ENCODE results near the gene LGALS3BP. TPM values are rescaled to one million over a fixed set of nuclear protein-coding genes. Genes with fewer than 3 reads are reported as not detected.

The LGALS3BP gene
- total and polyA plus RNA-seq, 2 of the 4 experiments (the other 2 are of a cell fraction): 33.7 to 273 TPM

GRCh38 chr17:79010304-79010646 lies 30.6 kb upstream of the LGALS3BP start:
- no CpG with 5 or more reads among the region's 7 CpGs for WGBS, 2 experiments (ENCODE audit: extremely low coverage in 2 of 2, insufficient read length in 1 of 2)
- Histone ChIP-seq H4K20me1 (ENCODE audit: insufficient read depth, low read length) (peaks cover 37% of the 10 kb centered on the region), H3K9me1 (ENCODE audit: insufficient read depth, low read length) (peaks cover 21% of the 10 kb centered on the region), H3K36me3 (ENCODE audit: control insufficient read depth, insufficient read depth, low read length) (peaks cover 10% of the 10 kb centered on the region), H3K56ac (ENCODE audit: extremely low read depth, insufficient read depth, low read length) (no peak overlapping the region), H2AFZ (replicated peaks; ENCODE audit: low read length, poor library complexity) (peak overlapping the region; percentile 96), H3K18ac (ENCODE audit: low read depth, low read length) (peak overlapping the region; percentile 78; the same call in 1 of the 2 replicates), H4K5ac (ENCODE audit: low read depth, low read length) (peak overlapping the region; percentile 94), H4K91ac (ENCODE audit: insufficient read depth, low read depth, low read length) (peak overlapping the region; percentile 94), H3K27me3 (ENCODE audit: control insufficient read depth, insufficient read depth, low read length) (no peaks in the 10 kb centered on the region), H3K27ac (ENCODE audit: insufficient read depth, low read length) (peak overlapping the region; percentile 94), H2AK9ac (replicated peaks; ENCODE audit: low read depth, low read length, poor library complexity) (peak overlapping the region; percentile 87), H3K9me3 (ENCODE audit: control insufficient read depth, insufficient read depth, low read length) (no peaks in the 10 kb centered on the region), H2BK120ac (ENCODE audit: low read depth, low read length) (peak overlapping the region; percentile 69), H3K4me3 (ENCODE audit: insufficient read depth, low read depth, low read length) (peak overlapping the region; percentile 67), H3K4me1 (ENCODE audit: control insufficient read depth, insufficient read depth, low read length) (peaks cover 16% of the 10 kb centered on the region), H3K9ac (ENCODE audit: low read depth, low read length) (peak overlapping the region; percentile 93), H3K23ac (ENCODE audit: low read depth, low read length) (0 out of 2 replicates have a peak overlapping the region, but pooled peaks have one; percentile 83), H3K4ac (ENCODE audit: low read depth, low read length) (peak overlapping the region; percentile 97), H3K14ac (replicated peaks; ENCODE audit: low read depth, low read length) (peak overlapping the region; percentile 94), H2AK5ac (ENCODE audit: low read depth, low read length) (peak overlapping the region; percentile 90; the same call in 1 of the 2 replicates), H3K4me2 (ENCODE audit: low read depth, low read length) (peak overlapping the region; percentile 94), H3K79me1 (ENCODE audit: low read depth in 1 of 2, low read length in 2 of 2) (peaks cover 15 to 48% of the 10 kb centered on the region in 2 experiments; a peak in 3 of 4 replicates), H4K8ac (ENCODE audit: low read depth in 2 of 2, low read length in 2 of 2) (peak overlapping the region; percentile 100), H2BK15ac (ENCODE audit: low read depth, low read length) (peak overlapping the region; percentile 21; the same call in 1 of the 3 replicates), H2BK5ac (ENCODE audit: low read depth, low read length, poor library complexity, severe bottlenecking) (peak overlapping the region; percentile 87), H2BK20ac (ENCODE audit: low read depth, low read length) (no peak overlapping the region)
- ChIA-PET CTCF (no interaction called here), POLR2A (ENCODE audit: unreplicated experiment) (no interaction called here)
- no TSS peak for BruUV-seq (replicated peaks)
- dilution Hi-C loops (cut with HindIII; ENCODE audit: low sequenced_read_pairs, unreplicated experiment): no loop called here
- intact Hi-C loops (cut with micrococcal nuclease): no loop called here
- TF ChIP-seq MAZ (IDR thresholded peaks at IDR 0.05; ENCODE audit: borderline replicate concordance, low read depth, low read length): no peak
- TF ChIP-seq SMC3 (IDR thresholded peaks at IDR 0.05; ENCODE audit: low read depth, low read length): no peak
- no peak for TF ChIP-seq RAD21 (IDR thresholded peaks at IDR 0.05; ENCODE audit: low read length)
- TF ChIP-seq RFX5 (IDR thresholded peaks at IDR 0.05; ENCODE audit: low read depth, low read length): no peak
- TF ChIP-seq, protein P1, sequence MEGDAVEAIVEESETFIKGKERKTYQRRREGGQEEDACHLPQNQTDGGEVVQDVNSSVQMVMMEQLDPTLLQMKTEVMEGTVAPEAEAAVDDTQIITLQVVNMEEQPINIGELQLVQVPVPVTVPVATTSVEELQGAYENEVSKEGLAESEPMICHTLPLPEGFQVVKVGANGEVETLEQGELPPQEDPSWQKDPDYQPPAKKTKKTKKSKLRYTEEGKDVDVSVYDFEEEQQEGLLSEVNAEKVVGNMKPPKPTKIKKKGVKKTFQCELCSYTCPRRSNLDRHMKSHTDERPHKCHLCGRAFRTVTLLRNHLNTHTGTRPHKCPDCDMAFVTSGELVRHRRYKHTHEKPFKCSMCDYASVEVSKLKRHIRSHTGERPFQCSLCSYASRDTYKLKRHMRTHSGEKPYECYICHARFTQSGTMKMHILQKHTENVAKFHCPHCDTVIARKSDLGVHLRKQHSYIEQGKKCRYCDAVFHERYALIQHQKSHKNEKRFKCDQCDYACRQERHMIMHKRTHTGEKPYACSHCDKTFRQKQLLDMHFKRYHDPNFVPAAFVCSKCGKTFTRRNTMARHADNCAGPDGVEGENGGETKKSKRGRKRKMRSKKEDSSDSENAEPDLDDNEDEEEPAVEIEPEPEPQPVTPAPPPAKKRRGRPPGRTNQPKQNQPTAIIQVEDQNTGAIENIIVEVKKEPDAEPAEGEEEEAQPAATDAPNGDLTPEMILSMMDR (conservative IDR thresholded peaks at IDR 0.05; ENCODE audit: low read depth, low read length): no peak
- TF ChIP-seq CEBPB (IDR thresholded peaks at IDR 0.05; ENCODE audit: low read depth, low read length): no peak
- no peak for TF ChIP-seq BHLHE40 (IDR thresholded peaks at IDR 0.05; ENCODE audit: low read depth, low read length)
- TF ChIP-seq RCOR1 (IDR thresholded peaks at IDR 0.05; ENCODE audit: insufficient replicate concordance, low read length): no peak
- ATAC-seq (ENCODE audit: low read depth) (no peak), DNase-seq (no peak)
- in situ Hi-C loops (cut with MboI; ENCODE audit: low sequenced_read_pairs): loop anchor here (10.0 kb wide), 1 partner anchor 385 kb away; no protein-coding TSS in a partner anchor
